ENCODE measurements around the gene KIRREL1.

Gene KIRREL1

GRCh38 chr1:158007667-158008386, 14.4 kb downstream of the KIRREL1 start:
- DNase-seq (ENCODE audit: low read depth), result no peak

GRCh38 chr1:158008630-158009029, 15.2 kb downstream of the KIRREL1 start:
- DNase-seq (ENCODE audit: low read depth), result no peak

GRCh38 chr1:158011714-158012113, 18.3 kb downstream of the KIRREL1 start:
- no peak for DNase-seq (ENCODE audit: low read depth)

GRCh38 chr1:158013840-158014730, 20.6 kb downstream of the KIRREL1 start:
- no peak for DNase-seq (ENCODE audit: low read depth)

- DNase-seq (ENCODE audit: low read depth), result no peak
Measured at GRCh38 chr1:158014731-158015320, 21.4 kb downstream of the KIRREL1 start.

GRCh38 chr1:158016651-158017335, 23.3 kb downstream of the KIRREL1 start:
- no peak for DNase-seq (ENCODE audit: low read depth)

- no peak for DNase-seq (ENCODE audit: low read depth)
Measured at GRCh38 chr1:158017800-158018595, 24.6 kb downstream of the KIRREL1 start.

GRCh38 chr1:158019171-158019868, 25.9 kb downstream of the KIRREL1 start:
- DNase-seq (ENCODE audit: low read depth), result peak; percentile 92

GRCh38 chr1:158020259-158020885, 26.9 kb downstream of the KIRREL1 start:
- DNase-seq (ENCODE audit: low read depth), result no peak

GRCh38 chr1:158020886-158021620, 27.6 kb downstream of the KIRREL1 start:
- DNase-seq (ENCODE audit: low read depth), result no peak

GRCh38 chr1:158021721-158022120, 28.3 kb downstream of the KIRREL1 start:
- DNase-seq (ENCODE audit: low read depth), result no peak

- no peak for DNase-seq (ENCODE audit: low read depth)
Measured at GRCh38 chr1:158022554-158023312, 29.3 kb downstream of the KIRREL1 start.

GRCh38 chr1:158024737-158025136, 31.3 kb downstream of the KIRREL1 start:
- no peak for DNase-seq (ENCODE audit: low read depth)

GRCh38 chr1:158025576-158026230, 32.3 kb downstream of the KIRREL1 start:
- no peak for DNase-seq (ENCODE audit: low read depth)

- no peak for DNase-seq (ENCODE audit: low read depth)
Measured at GRCh38 chr1:158026651-158027050, 33.2 kb downstream of the KIRREL1 start.

- DNase-seq (ENCODE audit: low read depth), result no peak
Measured at GRCh38 chr1:158027508-158027907, 34.1 kb downstream of the KIRREL1 start.

- DNase-seq (ENCODE audit: low read depth), result no peak
Measured at GRCh38 chr1:158028969-158029368, 35.5 kb downstream of the KIRREL1 start.

GRCh38 chr1:158035014-158035413, 41.6 kb downstream of the KIRREL1 start:
- no peak for DNase-seq (ENCODE audit: low read depth)

Measured in GM04503 (cell line).